Subcutaneous adipose tissue (tissue), 4 donors: Measurements from ENCODE around the gene SNTG2. TPM values are rescaled to one million over a fixed set of nuclear protein-coding genes. Genes with fewer than 3 reads are reported as not detected.

Source experiments
- total RNA-seq, 4 donors: library from RNA; depleted of rRNA; stranded (reverse); fragments of >200 nt; gene quantifications; one replicate each; pipeline ENCODE4 v1.1.0, GENCODE V29; 2016
- TF ChIP-seq, protein P1 (sequence below): fragments of 450-650 bp; IDR thresholded peaks from one replicate; pipeline ENCODE4 v1.5.1; 2016; ENCODE audit warnings: low read depth, mild to moderate bottlenecking, control low read depth, antibody characterized with exemption, moderate library complexity

Gene SNTG2
- total RNA-seq, 4 donors from 2014 or later, result 4.2 to 17.4 (median 11.3) TPM

DNA sequence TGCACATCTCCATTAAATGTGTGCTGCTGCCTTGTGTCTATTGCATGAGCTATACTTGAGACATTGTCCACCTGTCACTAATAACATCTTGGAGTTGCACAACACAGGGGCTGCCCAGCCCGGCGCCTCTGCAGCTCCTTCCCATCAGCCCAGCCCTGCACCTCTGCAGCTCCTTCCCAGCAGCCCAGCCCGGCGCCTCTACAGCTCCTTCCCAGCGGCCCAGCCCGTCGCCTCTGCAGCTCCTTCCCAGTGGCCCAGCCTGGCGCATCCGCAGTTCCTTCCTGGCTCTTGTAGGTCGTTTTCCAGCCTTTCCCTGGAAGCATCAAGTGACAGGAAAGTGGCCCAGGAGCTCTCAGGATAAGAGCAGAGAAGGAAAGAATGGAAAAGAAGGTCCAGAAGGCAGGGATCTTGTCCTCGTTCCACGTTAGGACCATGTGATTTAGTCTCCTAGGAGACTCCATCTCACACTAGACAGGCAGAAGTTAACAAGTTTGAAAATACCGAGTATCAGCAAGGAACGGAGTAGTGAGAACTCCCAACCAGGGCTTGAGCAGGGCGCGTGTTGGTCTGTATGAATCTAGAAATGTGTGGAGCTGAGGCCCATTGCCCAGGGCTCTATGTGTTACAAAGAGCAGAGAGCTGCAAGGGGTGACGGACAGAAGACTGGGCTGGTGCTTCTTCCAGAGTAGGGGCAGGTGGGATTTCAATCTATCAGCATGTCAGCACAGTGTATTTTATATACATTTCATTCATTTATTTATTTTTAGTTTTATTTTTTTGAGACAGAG, 346.9 kb downstream of the SNTG2 start:
- TF ChIP-seq, protein P1, sequence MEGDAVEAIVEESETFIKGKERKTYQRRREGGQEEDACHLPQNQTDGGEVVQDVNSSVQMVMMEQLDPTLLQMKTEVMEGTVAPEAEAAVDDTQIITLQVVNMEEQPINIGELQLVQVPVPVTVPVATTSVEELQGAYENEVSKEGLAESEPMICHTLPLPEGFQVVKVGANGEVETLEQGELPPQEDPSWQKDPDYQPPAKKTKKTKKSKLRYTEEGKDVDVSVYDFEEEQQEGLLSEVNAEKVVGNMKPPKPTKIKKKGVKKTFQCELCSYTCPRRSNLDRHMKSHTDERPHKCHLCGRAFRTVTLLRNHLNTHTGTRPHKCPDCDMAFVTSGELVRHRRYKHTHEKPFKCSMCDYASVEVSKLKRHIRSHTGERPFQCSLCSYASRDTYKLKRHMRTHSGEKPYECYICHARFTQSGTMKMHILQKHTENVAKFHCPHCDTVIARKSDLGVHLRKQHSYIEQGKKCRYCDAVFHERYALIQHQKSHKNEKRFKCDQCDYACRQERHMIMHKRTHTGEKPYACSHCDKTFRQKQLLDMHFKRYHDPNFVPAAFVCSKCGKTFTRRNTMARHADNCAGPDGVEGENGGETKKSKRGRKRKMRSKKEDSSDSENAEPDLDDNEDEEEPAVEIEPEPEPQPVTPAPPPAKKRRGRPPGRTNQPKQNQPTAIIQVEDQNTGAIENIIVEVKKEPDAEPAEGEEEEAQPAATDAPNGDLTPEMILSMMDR, result no peak

DNA sequence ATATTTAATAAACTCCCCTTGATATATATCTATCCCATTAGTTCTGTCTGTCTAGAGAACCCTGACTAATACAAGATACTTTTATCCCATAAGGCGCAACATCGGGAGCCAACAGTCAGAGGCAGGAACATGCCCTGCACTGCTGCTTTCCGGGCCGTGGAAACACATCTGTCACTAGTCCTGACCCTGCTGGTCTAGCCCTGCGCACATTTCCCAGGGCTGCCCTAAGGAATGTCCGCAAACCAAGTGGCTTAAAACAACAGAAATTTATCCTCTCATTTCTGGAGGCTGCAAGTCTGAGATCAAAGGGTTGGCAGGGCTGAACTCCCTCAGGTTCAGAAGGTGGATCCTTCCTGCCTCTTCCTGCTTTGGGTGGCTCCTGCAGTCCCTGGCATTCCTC, 348.4 kb downstream of the SNTG2 start:
- TF ChIP-seq, protein P1, result no peak

- TF ChIP-seq, protein P1, result no peak
Observed at GRCh38 chr2:1300284-1300683, 349.6 kb downstream of the SNTG2 start.

DNA sequence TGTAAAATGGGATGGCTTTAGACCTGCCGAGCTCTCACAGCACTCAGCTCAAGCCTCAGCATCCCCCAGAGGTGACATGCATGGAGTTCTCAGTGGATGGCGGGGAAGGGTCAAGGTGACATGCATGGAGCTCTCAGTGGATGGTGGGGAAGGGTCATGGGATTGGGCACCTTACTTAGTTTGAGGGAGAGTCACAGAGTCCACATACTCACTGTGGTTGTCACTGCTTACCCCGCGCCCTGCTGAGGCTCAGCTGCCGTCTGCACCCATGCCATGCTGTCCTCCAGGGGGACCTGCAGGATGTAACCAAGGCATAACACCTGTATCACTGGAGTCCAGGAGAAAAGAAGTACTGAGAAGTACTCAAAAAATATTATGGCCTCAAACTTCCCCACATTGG, 350.4 kb downstream of the SNTG2 start:
- TF ChIP-seq, protein P1, result no peak

DNA sequence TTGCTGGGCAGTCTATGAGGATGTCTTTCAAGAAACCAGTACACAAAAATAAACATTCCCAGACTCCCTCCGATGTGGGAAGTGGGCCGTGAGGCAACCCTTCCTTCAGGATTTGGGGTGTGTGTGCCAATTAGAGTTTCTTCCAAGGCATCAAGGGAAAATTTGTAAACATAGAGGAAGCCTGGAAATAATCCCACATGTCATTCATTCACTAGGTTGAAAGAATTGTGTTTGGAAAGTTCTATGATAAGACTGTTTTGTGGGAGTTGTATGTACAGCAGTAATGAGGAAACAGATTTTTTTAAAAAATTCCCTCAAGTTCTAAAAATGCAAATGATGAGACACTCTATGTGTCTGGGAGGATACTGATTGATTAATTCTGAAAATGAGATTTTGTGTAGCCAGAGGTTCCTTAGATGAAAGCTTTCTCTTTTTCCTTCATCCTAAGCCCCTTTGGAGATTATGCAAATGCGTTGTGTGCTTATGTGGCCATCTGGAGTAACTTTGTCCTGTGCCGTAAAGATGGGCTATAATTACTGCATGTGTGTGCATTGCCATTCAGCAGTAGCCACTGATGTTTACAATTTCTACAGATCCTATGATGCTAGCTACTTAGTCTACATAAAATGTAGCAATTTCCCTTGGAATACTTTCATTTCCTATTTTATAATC, 354.8 kb downstream of the SNTG2 start:
- TF ChIP-seq, protein P1, result no peak

GRCh38 chr2:1306014-1306686, 355.5 kb downstream of the SNTG2 start:
- TF ChIP-seq, protein P1, result no peak
